HFF-Myc (cell line): ENCODE results near the gene ZNF142.

Experiments
- DNase-seq: peaks from one replicate; pipeline ENCODE4 v3.0.0-alpha.2; 2011; ENCODE audit warnings: low read depth; ENCODE audit errors: extremely low read depth
- H3K4me3 ChIP-seq: replicated peaks from 2 replicates; pipeline ENCODE4 v1.5.1; 2011; ENCODE audit warnings: low read depth, mild to moderate bottlenecking, control low read depth, low read length
- CTCF ChIP-seq: IDR thresholded peaks from 2 replicates; pipeline ENCODE4 v1.5.1; 2012; ENCODE audit warnings: mild to moderate bottlenecking, low read depth, low read length, control low read depth; ENCODE audit errors: missing control alignments

The ZNF142 gene

GRCh38 chr2:218648787-218649100, 10.7 kb downstream of the ZNF142 start:
- no peak for TF ChIP-seq CTCF
- H3K4me3 ChIP-seq, result no peak overlapping the region
- DNase-seq, result no peak

- H3K4me3 ChIP-seq, result no peak overlapping the region
- TF ChIP-seq CTCF, result peak; percentile 90
- DNase-seq, result no peak
Measured at GRCh38 chr2:218648088-218648786, 11.2 kb downstream of the ZNF142 start.

- no peak for TF ChIP-seq CTCF
- no peak overlapping the region for H3K4me3 ChIP-seq
- DNase-seq, result no peak
Measured at GRCh38 chr2:218645126-218645525, 14.3 kb downstream of the ZNF142 start.

- H3K4me3 ChIP-seq, result no peak overlapping the region
- TF ChIP-seq CTCF, result no peak
Measured at GRCh38 chr2:218644721-218645120, 14.7 kb downstream of the ZNF142 start.

GRCh38 chr2:218643751-218644310, 15.6 kb downstream of the ZNF142 start:
- H3K4me3 ChIP-seq, result no peak overlapping the region
- no peak for TF ChIP-seq CTCF
- DNase-seq, result no peak

More at GRCh38 chr2:218644721-218645120, 14.7 kb downstream of the ZNF142 start:
- DNase-seq, result no peak

GRCh38 chr2:218642786-218643185, 16.6 kb downstream of the ZNF142 start:
- TF ChIP-seq CTCF, result no peak

More at GRCh38 chr2:218642786-218643185, 16.6 kb downstream of the ZNF142 start:
- DNase-seq, result no peak
- H3K4me3 ChIP-seq, result no peak overlapping the region
